Measurements from ENCODE around the gene C22orf31.
A peak's percentile ranks its signal among the peaks of the same experiment; 100 is the strongest.

C22orf31 gene

GRCh38 chr22:29080106-29080975 lies 18.7 kb upstream of the C22orf31 start:
- DNase-seq, result no peak

DNA sequence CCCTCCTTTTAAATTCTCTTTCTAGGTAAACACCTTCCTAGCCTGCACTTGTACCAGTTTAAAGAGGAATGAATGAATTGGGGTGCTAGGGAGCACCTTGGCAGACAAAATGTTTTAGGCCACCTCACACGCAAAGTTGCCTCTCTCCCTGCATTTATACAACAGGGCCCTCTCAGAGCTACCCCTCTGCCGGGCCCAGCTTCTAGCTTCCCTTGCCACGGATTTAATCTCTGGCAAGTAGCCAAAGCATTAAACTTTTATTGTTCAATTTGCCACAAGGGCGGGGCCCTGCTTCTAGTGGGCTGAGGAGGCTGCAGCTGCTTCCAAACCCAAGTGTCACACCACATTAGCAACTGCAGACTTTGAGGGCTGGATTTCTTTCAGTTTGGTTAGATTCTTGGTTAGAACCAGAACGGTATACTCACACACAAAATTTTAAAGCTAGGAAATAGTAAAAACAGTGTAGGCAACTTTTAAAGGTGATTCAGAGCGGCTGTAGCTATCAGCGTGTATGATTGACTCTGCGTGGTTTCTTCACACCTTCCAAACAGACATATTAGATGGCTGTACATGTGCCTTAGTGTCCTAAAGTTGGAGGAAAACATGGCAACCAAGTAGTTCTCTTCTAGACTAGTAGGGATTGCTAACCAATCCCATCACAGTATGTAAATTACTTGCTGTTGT lies 17.7 kb upstream of the C22orf31 start:
- DNase-seq, result peak; percentile 54

DNA sequence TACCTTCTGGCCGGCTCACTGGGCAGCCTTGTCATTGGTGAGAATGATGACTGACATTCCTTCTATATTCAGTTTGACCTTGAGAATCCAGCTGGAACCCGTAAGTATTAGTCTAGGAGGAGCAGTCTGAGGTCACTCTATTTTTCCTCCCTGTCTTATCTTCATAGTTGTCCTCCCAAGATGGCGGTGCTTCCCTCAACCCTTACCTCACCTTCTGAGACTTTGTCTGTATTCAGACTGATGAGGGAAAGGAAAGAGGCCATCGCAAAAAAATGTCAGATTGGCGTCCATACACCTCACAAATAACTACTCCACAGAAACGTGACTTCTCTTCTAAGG lies 17.2 kb upstream of the C22orf31 start:
- no peak for DNase-seq

- DNase-seq, result no peak
These were observed 16.6 kb upstream of the C22orf31 start for GRCh38 chr22:29078036-29078868.

GRCh38 chr22:29074276-29074772 lies 12.7 kb upstream of the C22orf31 start:
- no peak for DNase-seq

- DNase-seq, result no peak
These were observed 12.1 kb upstream of the C22orf31 start for GRCh38 chr22:29073618-29074275.

GRCh38 chr22:29072979-29073617 lies 11.5 kb upstream of the C22orf31 start, which contains the start of gene KREMEN1:
KREMEN1 (plus strand) TSS chr22:29073035; CDS start chr22:29073131, 96 bp downstream.
- no peak for DNase-seq

- DNase-seq, result peak; percentile 86
These were observed 10.8 kb upstream of the C22orf31 start for GRCh38 chr22:29072193-29072978.

DNA sequence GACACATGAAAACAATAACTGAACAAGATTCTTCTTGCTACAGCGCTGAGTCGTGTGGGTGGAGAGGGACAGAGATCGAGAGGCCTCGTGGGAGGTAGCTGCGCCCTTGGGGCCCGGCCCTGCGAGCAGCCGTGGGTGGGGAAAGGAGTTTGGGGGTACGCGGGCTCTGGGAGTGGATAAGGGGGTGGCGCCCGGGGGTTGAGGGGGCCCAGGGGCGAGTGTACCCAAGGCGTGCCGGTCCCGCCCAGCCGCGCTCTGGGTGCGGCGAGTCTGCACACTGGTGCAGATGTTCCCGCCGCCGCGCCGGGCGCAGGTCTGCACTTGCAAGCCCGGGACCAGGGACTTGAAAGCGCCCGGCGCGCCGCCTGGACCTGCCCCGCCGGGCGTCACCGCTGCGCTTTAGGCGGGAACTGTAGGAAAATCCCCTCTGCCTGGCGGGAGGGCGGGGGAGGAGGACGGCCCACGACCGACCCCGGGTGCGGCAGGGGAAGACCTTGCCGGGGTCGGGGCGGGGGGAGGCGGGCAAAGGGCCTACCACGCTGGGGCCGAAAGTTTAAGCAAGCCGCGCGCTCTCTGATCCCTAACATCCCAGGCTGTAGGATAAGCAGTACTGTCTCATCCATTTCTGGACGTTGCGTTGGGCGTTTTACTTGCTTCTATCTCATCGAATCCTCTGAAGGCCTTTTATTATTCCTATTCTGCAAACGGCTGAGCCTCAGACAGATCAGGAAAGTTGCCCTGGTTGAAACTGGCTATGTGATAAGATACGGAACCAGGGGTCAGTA lies 9.8 kb upstream of the C22orf31 start:
- no peak for DNase-seq

DNA sequence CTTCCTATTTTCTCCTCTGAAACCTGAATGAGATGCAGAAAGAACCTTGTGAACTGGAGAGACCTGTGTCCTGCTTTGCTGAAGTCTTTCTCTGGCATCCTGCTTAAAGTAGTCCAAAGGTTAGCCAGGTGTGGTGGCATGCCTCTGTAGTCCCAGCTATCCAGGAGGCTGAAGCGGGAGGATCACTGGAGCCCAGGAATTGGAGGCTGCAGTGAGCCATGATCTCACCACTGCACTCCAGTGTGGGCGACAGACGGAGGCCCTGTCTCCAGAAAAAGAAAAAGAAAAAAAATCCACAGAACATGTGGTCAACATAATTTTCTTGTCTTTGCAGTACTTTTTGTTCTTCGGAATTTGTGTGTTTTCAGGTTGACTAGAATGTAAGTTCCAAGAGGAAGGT lies 8.9 kb upstream of the C22orf31 start:
- DNase-seq, result no peak

DNA sequence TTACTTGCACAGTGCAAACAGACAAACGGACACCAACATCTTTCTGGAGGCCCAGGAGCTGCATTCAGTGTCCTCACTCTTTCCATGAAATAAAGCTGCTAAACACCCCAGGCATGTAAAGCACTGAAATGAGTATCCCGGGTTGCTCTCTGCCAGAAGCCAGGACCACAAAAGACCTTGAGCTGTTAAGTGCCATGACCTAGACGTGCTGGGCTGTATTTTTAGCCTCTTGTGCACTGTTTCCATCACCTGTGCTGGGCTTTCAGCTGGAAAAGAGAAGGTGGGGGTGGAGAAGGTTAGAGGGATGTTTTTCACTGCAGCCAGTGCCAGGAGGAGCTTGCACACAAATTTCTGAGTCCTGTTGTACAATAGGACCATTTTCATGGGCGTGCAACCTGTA lies 7.8 kb upstream of the C22orf31 start:
- no peak for DNase-seq

DNA sequence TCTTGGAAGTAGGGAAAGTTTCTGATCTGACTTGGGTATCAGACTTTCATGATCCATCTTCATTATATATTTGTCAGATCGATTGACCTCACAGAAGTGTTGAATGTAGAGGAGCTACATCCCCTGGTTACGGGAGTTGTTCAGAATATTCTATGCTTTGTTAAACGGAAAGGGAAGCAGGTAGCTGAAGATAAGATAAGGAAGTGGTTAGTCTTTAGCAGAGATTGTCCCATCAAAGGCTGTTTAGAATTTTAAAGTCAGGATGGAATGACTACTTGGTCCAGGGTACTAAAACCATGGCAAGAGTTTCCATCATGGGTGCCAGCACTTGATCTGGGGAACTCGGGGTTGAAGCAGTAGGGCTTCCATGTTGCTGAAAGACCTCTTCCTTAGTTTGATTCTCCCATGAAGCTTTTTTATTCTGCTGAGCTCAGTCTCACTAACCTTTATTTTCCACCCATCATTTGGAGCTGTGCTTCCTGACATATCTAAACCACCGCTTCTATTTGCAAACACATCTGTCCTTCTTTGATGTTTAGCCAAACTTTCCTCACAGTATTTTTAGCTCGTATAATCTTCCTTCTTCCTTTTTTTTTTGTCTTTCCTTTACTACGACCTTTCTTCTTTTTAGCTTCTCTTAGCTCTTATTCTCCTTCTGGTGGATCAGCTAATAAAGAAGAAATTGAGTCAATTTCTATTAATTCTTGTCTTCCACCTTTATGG lies 4.0 kb upstream of the C22orf31 start:
- no peak for DNase-seq

GRCh38 chr22:29062286-29062821 lies 723 bp upstream of the C22orf31 start:
- DNase-seq, result no peak

DNA sequence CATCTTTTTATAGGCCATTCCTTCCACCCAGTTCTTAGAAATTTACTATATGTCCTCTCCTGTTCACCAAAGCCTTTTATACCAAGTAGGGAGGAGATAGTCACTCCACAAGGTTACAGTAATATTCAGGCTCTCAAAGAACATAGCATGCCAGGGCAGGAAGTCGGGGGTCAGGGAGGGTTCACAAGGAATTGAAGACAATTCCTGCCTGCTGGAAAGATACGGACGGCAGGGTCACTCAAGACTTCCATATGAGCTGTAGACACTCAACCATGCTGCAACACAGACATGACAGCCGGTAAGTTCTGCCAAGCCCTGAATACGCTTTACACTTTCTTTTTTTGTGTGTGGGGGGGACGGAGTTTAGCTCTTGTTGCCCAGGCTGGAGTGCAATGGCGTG lies 700 bp downstream of the C22orf31 start:
- DNase-seq, result no peak

GRCh38 chr22:29060251-29060869 lies 1.3 kb downstream of the C22orf31 start:
- DNase-seq, result no peak

- DNase-seq, result no peak
These were observed 5.2 kb downstream of the C22orf31 start for GRCh38 chr22:29056472-29056871.

DNA sequence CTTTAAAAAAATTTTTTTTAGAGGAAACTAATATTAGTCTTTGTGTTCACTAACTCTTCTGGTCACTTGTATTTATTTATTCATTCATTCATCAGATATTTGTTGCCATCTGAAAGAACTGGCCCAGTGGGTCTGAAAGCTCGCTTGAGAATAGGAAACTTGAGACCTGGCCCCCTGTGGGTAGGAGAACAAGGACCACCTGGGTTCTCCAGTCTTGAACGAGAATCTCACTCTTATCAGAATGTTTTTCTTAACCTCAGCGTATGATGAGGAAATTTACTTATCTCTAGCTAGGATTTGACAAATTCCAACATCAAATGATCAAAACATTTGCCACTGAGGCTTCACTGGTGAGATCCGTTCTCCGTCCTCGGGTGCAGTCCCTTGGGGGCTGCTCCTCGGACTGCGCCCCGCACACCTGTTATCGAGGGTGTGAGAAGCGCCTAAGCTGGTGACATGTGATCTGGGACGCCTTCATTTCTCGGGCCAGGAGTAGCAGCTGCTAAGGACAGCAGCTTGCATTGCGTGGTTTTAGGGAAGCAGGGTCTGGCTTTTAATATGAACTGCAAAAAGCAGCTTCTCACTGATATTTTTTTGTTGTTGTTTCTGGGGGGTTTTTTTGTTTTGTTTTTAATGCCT lies 6.3 kb downstream of the C22orf31 start:
- no peak for DNase-seq

GRCh38 chr22:29054251-29054767 lies 7.3 kb downstream of the C22orf31 start:
- DNase-seq, result no peak
